HepG2 (cell line): ENCODE data around the gene FOCAD.

ENCODE experiments used
- EP300 ChIP-seq, 3 experiments: sonication (generic) in 1 of 3; formaldehyde crosslinking in 1 of 3; IDR thresholded peaks; 2 replicates each; pipeline versions ENCODE4 v1.5.1 to v1.6.1; 2011 to 2020; ENCODE audit warnings: low read depth in 2 of 3, low read length in 2 of 3, borderline replicate concordance in 1 of 3, improper control_type of control experiment in 1 of 3, mild to moderate bottlenecking in 1 of 3, missing genetic modification reagents in 1 of 3, moderate library complexity in 1 of 3
- TCF7 ChIP-seq: sonication (generic); IDR thresholded peaks from 2 replicates; pipeline ENCODE4 v1.6.1; 2016; ENCODE audit warnings: antibody characterized with exemption, low read depth
- XRCC5 ChIP-seq: fragments of 200-400 bp; formaldehyde crosslinking; optimal IDR thresholded peaks from 2 replicates; pipeline ENCODE3; 2017; ENCODE audit warnings: mild to moderate bottlenecking, low read length
- ZNF207 ChIP-seq: fragments of 450-650 bp; IDR thresholded peaks from 2 replicates; pipeline ENCODE4 v1.6.1; 2016; ENCODE audit warnings: antibody characterized with exemption, borderline replicate concordance
- ZNF496 ChIP-seq: sonication (generic); formaldehyde crosslinking; IDR thresholded peaks from 2 replicates; pipeline ENCODE4 v1.8.1; 2023; ENCODE audit warnings: mild to moderate bottlenecking, moderate library complexity, missing genetic modification reagents; ENCODE audit not compliant: insufficient replicate concordance
- TF ChIP-seq, protein P1 (sequence below): fragments of 450-650 bp; IDR thresholded peaks from 2 replicates; pipeline ENCODE4 v1.6.1; 2017; ENCODE audit warnings: mild to moderate bottlenecking
- TF ChIP-seq, protein P2 (sequence below): sonication (generic); formaldehyde crosslinking; IDR thresholded peaks from 2 replicates; pipeline ENCODE4 v1.5.0; 2020; ENCODE audit warnings: mild to moderate bottlenecking, missing genetic modification reagents, moderate library complexity

DNA sequence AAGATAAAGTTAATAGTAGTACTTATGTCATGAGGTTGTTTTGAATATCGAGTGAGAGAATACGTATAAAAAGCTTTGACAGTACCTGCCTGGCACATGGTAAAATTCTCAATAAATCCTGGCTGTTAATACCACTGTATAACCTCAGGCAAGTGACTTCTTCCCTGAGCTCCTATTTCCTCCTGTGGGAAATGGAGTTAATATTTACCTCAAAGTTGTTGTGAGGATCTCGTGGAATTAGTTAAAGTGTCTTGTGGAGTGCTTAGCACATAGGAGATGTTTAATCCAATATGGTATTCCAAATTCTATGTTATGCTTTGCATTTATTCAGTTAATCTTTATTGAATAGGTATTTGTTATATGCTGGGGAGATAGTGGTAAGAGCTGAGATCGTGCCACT is 18.5 kb downstream of the FOCAD start:
- TF ChIP-seq EP300 (IDR thresholded peaks at IDR 0.05; ENCODE audit: low read depth in 2 of 2, low read length in 2 of 2): no peak
- TF ChIP-seq EP300 (CRISPR knock-in tag; IDR thresholded peaks at IDR 0.05; ENCODE audit: borderline replicate concordance): no peak
- TF ChIP-seq XRCC5: no peak
- no peak for TF ChIP-seq TCF7
- TF ChIP-seq, protein P1, sequence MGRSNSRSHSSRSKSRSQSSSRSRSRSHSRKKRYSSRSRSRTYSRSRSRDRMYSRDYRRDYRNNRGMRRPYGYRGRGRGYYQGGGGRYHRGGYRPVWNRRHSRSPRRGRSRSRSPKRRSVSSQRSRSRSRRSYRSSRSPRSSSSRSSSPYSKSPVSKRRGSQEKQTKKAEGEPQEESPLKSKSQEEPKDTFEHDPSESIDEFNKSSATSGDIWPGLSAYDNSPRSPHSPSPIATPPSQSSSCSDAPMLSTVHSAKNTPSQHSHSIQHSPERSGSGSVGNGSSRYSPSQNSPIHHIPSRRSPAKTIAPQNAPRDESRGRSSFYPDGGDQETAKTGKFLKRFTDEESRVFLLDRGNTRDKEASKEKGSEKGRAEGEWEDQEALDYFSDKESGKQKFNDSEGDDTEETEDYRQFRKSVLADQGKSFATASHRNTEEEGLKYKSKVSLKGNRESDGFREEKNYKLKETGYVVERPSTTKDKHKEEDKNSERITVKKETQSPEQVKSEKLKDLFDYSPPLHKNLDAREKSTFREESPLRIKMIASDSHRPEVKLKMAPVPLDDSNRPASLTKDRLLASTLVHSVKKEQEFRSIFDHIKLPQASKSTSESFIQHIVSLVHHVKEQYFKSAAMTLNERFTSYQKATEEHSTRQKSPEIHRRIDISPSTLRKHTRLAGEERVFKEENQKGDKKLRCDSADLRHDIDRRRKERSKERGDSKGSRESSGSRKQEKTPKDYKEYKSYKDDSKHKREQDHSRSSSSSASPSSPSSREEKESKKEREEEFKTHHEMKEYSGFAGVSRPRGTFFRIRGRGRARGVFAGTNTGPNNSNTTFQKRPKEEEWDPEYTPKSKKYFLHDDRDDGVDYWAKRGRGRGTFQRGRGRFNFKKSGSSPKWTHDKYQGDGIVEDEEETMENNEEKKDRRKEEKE: no peak
- no peak for TF ChIP-seq ZNF207
- TF ChIP-seq ZNF496 (CRISPR knock-in tag): no peak
- TF ChIP-seq, protein P2, sequence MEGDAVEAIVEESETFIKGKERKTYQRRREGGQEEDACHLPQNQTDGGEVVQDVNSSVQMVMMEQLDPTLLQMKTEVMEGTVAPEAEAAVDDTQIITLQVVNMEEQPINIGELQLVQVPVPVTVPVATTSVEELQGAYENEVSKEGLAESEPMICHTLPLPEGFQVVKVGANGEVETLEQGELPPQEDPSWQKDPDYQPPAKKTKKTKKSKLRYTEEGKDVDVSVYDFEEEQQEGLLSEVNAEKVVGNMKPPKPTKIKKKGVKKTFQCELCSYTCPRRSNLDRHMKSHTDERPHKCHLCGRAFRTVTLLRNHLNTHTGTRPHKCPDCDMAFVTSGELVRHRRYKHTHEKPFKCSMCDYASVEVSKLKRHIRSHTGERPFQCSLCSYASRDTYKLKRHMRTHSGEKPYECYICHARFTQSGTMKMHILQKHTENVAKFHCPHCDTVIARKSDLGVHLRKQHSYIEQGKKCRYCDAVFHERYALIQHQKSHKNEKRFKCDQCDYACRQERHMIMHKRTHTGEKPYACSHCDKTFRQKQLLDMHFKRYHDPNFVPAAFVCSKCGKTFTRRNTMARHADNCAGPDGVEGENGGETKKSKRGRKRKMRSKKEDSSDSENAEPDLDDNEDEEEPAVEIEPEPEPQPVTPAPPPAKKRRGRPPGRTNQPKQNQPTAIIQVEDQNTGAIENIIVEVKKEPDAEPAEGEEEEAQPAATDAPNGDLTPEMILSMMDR (CRISPR knock-in tag): no peak
